Esophagus squamous epithelium (tissue), 4 donors: ENCODE data around the gene GNPTG.

ENCODE experiments used
- CTCF ChIP-seq, 6 experiments: fragments of 450-650 bp in 4 of 6; fragments of 200-600 bp in 2 of 6; sonication (generic) in 2 of 6; IDR thresholded peaks; one replicate each; pipeline ENCODE4 v1.5.1; 2016 to 2019; ENCODE audit warnings: antibody characterized with exemption in 6 of 6, mild to moderate bottlenecking in 4 of 6, moderate library complexity in 4 of 6
- POLR2A ChIP-seq, 4 donors: fragments of 450-650 bp; IDR thresholded peaks; one replicate each; pipeline ENCODE4 v1.6.1; 2017; ENCODE audit warnings: antibody characterized with exemption in 4 of 4, mild to moderate bottlenecking in 4 of 4, moderate library complexity in 3 of 4

GRCh38 chr16:1313721-1314369 is 37.9 kb upstream of the GNPTG start:
- TF ChIP-seq CTCF (IDR thresholded peaks at IDR 0.05) (no peak), POLR2A (IDR thresholded peaks at IDR 0.05) (no peak)
